ENCODE results near the gene USP27X. TPM values are rescaled to one million over a fixed set of nuclear protein-coding genes. Genes with fewer than 3 reads are reported as not detected.

Gene USP27X
- 2.4 and 2.7 TPM in 2 replicates for total RNA-seq

DNA sequence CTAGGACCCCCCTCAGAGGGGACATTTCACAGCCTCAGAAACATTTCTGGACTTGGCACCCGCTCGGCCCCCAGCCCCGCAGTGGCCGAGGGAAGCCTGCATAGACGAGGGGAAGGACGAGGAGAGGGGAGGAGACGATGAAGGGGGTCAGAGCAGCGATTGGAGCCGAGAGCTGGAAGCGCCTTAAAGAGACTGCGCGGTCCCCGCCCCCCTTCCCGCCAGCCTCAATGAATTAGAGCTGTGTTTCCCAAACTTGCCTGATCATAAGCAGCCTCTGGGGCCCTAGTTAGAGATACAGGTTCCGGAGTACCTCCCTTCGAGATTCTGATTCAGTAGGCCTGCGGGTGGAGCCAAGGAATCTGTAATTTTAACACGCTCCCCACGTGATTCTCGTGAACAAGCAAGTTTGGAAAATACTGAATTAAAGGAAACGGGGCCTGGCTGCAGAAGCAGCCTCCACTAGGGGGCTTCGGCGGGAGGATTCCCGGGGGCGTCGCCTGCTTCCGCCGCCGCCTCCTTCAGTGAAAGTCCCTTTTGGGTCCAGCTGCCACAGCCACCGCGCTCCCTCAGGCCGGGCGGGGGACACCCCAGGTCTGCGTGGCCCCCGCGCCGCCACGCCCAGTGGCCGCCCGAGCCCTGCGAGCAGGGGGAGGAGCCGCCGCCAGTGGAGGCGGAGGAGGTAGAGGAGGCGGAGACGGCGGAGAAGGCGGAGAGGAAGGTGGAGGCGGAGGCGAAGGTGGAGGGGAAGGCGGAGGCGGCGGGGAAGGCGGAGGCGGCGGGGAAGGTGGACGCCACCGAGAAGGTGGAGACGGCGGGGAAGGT, at the start of gene USP27X:
Gene USP27X (plus strand): TSS at position 651 of the 822 bp plus-strand sequence. CDS start 824 bp downstream, outside the sequence.

GRCh38 chrX:49922291-49923241, 43.3 kb downstream of the USP27X start, which contains the start of gene CLCN5:
Gene CLCN5, plus strand, starts transcription at chrX:49922596. Its CDS starts 2,703 bp downstream, at chrX:49925299.

Other genes with a start within 250 kb of the USP27X start
- gene PAGE1, start 183.5 kb upstream of the USP27X start, total RNA-seq, result not detected in 2 replicates
- gene PAGE4, start 50.2 kb upstream of the USP27X start, total RNA-seq, result not detected in 2 replicates
- 5.5 TPM in 2 replicates for gene CLCN5, start 43.1 kb downstream of the USP27X start, total RNA-seq